Measurements from ENCODE around the gene CLEC18B.
"Not testable (repeated sequence)": the region's sequence is repeated elsewhere in the genome, so short reads cannot be mapped to it uniquely, and the experiment has no call there.

GRCh38 chr16:74398212-74398895 is 22.9 kb downstream of the CLEC18B start:
- not testable (repeated sequence) for TF ChIP-seq SP1 (IDR thresholded peaks at IDR 0.05; ENCODE audit: low read depth); POLR2AphosphoS5 (IDR thresholded peaks at IDR 0.05; ENCODE audit: low read depth, low read length); CTCF (IDR thresholded peaks at IDR 0.05 in 2 of 3, conservative IDR thresholded peaks at IDR 0.05 in 1 of 3; ENCODE audit: borderline replicate concordance in 1 of 3, insufficient read depth in 1 of 3, low read depth in 2 of 3, low read length in 2 of 3); MAX (IDR thresholded peaks at IDR 0.05); EGR1 (IDR thresholded peaks at IDR 0.05; ENCODE audit: low read depth); ZNF274 (IDR thresholded peaks at IDR 0.05; ENCODE audit: low read depth, low read length); ATF3 (IDR thresholded peaks at IDR 0.05); SRF (IDR thresholded peaks at IDR 0.05; ENCODE audit: low read depth); EZH2 (IDR thresholded peaks at IDR 0.05); SIN3A (IDR thresholded peaks at IDR 0.05; ENCODE audit: low read depth); CEBPB (IDR thresholded peaks at IDR 0.05; ENCODE audit: low read depth); POLR2A (IDR thresholded peaks at IDR 0.05; ENCODE audit: borderline replicate concordance, extremely low read depth, insufficient read depth, insufficient read length)

Data from HCT116 (cell line).